DMS 273 treated with DMSO at 0.1 percent for 48 hours (cell line): ENCODE results near the gene VAV2.

Source experiments
- DNase-seq: peaks from one replicate; lab custom pipeline; 2025; lab: John Stamatoyannopoulos, UW

The VAV2 gene

GRCh38 chr9:133951265-133951664 lies 40.9 kb downstream of the VAV2 start:
- DNase-seq, result no peak

- no peak for DNase-seq
Observed at GRCh38 chr9:133950629-133951111, 41.5 kb downstream of the VAV2 start.

GRCh38 chr9:133950192-133950591 lies 41.9 kb downstream of the VAV2 start:
- no peak for DNase-seq

- no peak for DNase-seq
Observed at GRCh38 chr9:133949486-133950061, 42.5 kb downstream of the VAV2 start.

- DNase-seq, result no peak
Observed at GRCh38 chr9:133948561-133949485, 43.3 kb downstream of the VAV2 start.

- no peak for DNase-seq
Observed at GRCh38 chr9:133948131-133948530, 44.0 kb downstream of the VAV2 start.

GRCh38 chr9:133946840-133947486 lies 45.2 kb downstream of the VAV2 start:
- DNase-seq, result no peak

GRCh38 chr9:133945977-133946753 lies 46.0 kb downstream of the VAV2 start:
- DNase-seq, result no peak

GRCh38 chr9:133945314-133945975 lies 46.7 kb downstream of the VAV2 start:
- DNase-seq, result no peak

GRCh38 chr9:133944746-133945135 lies 47.4 kb downstream of the VAV2 start:
- DNase-seq, result no peak

GRCh38 chr9:133943781-133944745 lies 48.1 kb downstream of the VAV2 start:
- no peak for DNase-seq

- no peak for DNase-seq
Observed at GRCh38 chr9:133943036-133943780, 48.9 kb downstream of the VAV2 start.

GRCh38 chr9:133942206-133942975 lies 49.7 kb downstream of the VAV2 start:
- no peak for DNase-seq

GRCh38 chr9:133939845-133940244 lies 52.3 kb downstream of the VAV2 start:
- DNase-seq, result no peak

- no peak for DNase-seq
Observed at GRCh38 chr9:133939171-133939785, 52.8 kb downstream of the VAV2 start.

GRCh38 chr9:133938753-133939152 lies 53.4 kb downstream of the VAV2 start:
- no peak for DNase-seq

GRCh38 chr9:133938086-133938485 lies 54.0 kb downstream of the VAV2 start:
- no peak for DNase-seq

- DNase-seq, result no peak
Observed at GRCh38 chr9:133937120-133937519, 55.0 kb downstream of the VAV2 start.
